HG02678 (cell line): ENCODE data around the gene MACROD2.

Source experiments
- ATAC-seq: cut with Tn5 transposase; IDR thresholded peaks from one replicate; pipeline ENCODE4 v1.9.1; 2021; ENCODE audit warnings: mild to moderate bottlenecking, moderate library complexity; ENCODE audit not compliant: unreplicated experiment

Gene MACROD2

GRCh38 chr20:15618110-15618509 lies 1622.8 kb downstream of the MACROD2 start:
- ATAC-seq: no peak

DNA sequence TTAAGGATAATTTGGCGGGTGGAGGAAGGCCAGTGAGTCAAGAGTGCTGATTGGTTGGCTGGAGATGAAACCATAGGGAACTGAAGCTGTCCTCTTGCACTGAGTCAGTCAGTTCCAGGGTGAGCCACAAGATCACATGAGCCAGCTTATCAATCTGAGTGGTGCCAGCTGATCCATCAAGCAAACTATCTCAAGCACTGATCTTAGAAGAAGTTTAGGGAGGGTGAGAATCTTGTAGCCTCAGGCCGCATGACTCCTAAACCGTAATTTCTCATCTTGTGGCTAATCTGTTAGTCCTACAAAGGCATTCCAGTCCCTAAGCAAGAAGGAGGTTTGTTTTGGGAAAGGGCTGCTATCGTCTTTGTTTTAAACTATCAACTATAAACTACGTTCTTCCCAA lies 1623.6 kb downstream of the MACROD2 start:
- no peak for ATAC-seq

GRCh38 chr20:15619341-15619740 lies 1624.0 kb downstream of the MACROD2 start:
- no peak for ATAC-seq

DNA sequence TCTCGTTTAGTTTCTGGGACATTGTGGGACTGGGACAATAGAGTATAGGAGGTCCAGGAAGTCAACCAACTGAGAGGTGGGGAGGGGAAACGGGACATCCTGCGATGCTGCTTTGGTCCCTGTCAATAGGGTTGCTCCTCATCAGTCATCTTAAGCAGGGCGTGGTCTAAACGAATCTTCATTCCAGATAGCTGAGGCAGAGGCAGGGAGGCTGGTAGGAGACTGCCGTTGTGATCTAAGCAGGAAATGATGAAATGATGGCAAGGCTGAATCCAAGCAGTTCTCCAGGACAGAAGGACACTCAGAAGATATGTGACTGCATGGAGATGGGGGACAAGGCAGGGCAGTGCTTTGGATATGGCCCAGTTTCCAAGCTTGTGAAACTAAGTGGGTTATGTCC lies 1624.5 kb downstream of the MACROD2 start:
- no peak for ATAC-seq

GRCh38 chr20:15622368-15622767 lies 1627.1 kb downstream of the MACROD2 start:
- no peak for ATAC-seq

DNA sequence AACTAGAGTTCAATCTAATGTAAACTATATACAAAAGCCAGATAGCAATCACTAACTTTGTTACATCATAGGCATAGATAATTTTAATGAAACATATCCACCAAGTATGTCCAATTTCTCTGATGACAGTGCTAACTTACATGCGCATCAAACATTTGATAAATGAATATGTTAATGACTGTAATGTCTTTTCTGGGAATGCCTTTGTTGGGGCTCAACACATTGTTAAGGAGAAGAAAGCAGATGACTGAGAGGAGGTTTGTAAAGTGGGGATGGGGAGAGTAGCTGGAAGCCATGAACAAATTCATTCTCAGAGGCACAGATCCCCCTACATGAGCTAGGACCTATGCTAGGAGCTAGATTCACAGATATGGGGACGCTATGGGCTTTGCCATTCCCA lies 1627.9 kb downstream of the MACROD2 start:
- no peak for ATAC-seq

DNA sequence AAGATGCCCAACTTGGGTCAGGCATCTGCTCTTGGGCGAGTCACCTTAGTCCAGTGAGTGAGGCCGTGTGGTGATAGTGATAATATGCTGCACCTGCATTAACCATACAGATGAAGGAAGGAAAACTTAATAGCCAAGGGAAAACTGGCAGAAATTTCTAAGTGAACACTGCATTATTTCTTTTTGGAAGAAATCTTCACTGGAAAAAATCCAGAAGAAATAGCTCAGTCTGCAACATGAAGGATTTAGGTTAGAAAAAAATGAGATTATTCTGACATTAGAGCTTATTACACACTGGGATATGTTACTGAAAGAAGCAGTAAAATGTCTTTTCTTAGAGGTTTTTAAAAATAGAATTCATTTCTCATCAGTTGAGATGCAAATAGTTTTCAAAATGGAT lies 1630.7 kb downstream of the MACROD2 start:
- no peak for ATAC-seq

DNA sequence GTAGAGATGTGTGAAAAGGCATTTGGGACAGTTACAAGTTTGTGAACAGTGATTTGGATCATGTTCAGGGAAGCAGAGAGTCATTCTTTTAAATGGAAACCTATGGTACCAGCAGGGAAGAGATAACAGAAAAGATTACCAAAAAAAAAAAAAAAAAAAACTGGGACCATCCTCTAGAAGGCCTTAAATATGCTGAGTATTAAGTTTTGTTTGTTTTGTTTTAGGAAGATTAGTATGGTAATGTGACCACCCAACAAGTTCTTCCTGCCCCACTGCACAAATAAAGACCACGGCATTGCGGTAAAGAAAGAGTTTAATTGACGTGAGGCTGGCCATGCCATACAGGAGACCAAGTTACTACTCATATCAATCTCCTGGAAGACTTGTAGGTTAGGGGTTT lies 1631.8 kb downstream of the MACROD2 start:
- no peak for ATAC-seq

GRCh38 chr20:15627501-15627903 lies 1632.2 kb downstream of the MACROD2 start:
- ATAC-seq: no peak

DNA sequence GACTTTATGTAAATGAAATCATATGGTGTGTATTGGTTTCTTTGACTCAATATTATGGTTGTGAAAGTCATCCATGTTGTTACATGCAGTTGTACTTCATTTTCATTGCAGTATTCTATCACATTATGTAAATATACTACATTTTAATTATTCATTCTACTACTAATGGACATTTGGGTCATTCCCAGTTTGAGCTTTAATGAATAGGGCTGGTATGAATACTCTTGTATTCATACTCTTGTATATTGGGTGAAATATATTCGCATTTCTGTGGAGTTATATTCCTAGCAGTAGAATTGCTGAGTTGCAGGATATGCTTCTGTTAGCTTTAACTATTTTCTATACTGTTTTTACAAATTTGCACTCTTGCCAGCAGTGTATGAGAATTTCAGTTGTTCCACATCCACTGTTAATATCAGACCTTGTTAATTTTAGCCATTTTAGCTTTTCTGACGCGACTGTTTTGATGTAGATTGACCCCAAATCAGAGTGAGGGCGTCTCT lies 1633.6 kb downstream of the MACROD2 start:
- ATAC-seq: no peak

- no peak for ATAC-seq
Measured at GRCh38 chr20:15630360-15630759, 1635.0 kb downstream of the MACROD2 start.

DNA sequence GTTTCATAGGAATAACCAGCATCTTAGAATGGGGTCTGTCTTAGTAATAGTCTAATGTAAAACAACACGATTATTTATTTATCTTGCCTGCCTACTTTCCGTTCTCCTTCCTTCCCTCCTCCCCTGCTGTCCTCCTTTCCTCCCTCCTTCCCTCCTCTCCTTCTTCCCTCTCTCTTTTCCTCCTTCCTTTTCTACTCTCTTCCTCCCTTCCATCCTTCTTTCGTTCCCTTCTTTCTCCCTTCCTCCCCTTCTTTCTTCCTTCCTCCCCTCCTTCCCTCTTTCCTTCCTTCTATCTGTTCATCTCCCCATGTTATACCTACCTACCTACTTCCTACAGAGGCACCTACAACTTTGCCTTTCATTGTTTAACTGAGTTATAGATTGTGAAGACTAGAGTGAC lies 1637.4 kb downstream of the MACROD2 start:
- ATAC-seq: no peak

DNA sequence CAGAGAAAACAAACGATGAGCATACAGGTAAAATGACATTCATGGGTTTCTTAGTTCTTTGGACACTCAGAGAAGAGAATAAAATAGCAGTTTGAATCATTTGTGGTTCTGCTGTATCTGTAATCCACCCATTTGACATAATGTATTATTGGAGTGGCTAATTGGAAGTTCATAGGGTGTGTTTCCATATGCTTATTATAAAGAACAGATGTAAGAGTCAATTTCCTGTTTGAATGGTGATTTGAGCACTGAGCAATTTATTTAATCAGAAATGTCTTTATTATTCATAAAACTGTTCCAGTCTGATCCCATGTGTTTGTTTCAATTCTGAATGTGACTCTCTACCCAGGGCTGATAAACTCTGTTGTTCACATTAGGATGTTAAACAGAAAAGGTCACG lies 1638.8 kb downstream of the MACROD2 start:
- ATAC-seq: no peak

DNA sequence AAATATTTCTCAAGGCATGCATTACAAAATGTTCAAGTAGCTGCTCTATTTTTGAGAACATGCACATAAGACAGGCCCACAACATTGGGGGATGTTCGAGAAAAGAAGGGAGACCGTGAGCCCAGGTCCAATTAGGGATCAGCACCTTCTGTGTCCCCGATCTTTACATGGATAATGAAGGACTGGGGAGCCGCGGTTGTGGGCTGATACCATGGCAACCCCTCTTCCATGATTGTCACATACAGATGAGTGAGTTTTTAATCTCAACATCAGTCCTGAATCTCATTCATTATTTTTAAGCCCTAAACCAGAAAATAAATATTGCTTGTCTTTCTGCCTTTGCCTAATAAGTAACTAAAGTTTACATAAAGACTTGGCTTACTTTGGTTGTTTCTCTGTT lies 1642.2 kb downstream of the MACROD2 start:
- no peak for ATAC-seq

DNA sequence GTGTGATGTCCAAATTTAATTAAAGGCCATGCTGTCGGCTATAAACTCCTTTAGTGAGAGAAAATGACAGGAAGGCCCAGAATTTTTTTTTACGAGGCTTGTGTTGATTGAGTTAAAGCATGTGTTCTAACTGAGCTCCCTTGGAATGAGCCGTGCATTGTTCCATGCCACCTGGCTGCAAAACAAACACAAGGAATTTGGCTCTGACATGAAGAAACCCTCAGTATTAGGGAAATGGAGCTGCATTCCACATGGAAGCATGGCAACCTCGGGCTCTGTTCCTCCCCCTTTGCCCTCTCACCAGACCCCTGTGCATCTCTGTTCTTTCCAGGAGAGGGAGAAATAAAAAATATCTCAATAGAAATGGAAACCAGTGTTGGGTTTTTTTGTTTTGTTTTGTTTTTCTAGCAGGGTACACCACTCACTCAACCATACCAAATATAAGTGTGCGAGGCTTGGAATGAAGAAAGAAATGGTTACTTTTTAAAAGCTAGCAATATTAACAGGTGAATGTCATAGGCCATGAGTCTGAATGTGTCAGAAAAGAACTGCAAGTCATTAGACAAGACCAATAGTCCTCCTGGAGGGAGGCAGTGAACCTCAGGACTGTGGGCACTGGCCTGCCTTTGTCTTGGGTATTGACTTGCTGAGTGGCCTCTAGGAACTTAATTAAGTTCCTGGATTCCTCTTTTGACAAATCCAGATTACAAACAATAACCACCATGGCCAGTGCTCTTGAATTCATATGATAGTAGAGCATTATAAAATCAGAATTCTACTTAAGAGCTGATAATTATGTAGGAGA lies 1642.8 kb downstream of the MACROD2 start:
- ATAC-seq: no peak

GRCh38 chr20:15638816-15639215 lies 1643.5 kb downstream of the MACROD2 start:
- ATAC-seq: no peak

- ATAC-seq: no peak
Measured at GRCh38 chr20:15639839-15640238, 1644.5 kb downstream of the MACROD2 start.

GRCh38 chr20:15642109-15642508 lies 1646.8 kb downstream of the MACROD2 start:
- no peak for ATAC-seq

DNA sequence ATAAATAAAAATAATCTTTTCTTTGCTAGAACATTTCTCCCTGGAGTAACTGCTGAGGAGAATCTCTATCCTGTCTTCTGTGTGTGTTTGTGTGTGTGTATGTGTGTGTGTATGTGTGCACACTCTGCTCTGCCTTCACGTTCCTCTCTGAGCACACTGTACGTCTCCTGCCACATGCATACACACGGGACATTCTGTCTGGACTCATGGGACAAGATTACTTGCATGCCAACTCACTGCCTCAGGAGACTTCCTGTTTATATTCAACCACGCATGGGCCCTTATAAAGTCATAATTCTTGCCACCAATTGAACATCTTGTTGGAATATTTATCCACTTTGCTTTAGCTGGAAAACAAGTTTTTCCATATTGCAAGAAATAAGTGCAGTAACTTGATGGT lies 1647.4 kb downstream of the MACROD2 start:
- no peak for ATAC-seq

DNA sequence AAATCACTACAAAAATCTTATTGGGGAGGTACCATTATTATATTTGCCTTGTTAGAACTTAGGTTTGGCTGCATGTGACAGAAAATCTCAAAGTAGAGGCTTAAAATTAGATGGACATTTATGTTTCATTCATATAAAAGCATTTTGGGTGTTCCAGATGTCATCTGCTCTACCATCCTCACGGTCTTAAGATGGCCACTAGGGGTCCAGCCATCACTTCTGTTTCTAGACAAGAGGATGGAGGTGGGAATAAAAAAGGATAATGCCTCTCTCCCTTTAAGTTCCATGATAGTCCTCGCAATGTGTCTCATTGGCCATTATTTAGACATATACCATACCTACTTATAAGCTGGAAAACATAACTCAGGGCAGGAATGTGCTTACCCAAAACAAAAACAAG lies 1648.4 kb downstream of the MACROD2 start:
- ATAC-seq: no peak

DNA sequence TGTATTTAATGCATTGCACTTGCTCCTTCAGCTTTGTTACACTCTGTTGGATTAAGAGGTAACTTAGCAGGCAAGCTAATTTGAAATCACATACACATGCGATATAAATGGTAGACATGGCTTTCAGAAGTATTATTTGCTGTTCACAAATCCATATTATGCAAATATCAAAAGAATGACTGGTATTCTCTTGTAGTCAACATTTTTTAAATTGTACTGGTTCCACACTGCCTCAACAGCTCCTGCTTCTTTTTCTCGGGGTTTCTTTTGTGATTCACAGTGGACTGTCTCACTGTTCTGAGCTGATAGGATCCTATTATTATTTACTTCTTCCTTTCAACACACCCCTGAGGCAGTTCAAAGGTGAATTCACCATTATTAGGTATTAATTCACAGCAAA lies 1650.5 kb downstream of the MACROD2 start:
- no peak for ATAC-seq

DNA sequence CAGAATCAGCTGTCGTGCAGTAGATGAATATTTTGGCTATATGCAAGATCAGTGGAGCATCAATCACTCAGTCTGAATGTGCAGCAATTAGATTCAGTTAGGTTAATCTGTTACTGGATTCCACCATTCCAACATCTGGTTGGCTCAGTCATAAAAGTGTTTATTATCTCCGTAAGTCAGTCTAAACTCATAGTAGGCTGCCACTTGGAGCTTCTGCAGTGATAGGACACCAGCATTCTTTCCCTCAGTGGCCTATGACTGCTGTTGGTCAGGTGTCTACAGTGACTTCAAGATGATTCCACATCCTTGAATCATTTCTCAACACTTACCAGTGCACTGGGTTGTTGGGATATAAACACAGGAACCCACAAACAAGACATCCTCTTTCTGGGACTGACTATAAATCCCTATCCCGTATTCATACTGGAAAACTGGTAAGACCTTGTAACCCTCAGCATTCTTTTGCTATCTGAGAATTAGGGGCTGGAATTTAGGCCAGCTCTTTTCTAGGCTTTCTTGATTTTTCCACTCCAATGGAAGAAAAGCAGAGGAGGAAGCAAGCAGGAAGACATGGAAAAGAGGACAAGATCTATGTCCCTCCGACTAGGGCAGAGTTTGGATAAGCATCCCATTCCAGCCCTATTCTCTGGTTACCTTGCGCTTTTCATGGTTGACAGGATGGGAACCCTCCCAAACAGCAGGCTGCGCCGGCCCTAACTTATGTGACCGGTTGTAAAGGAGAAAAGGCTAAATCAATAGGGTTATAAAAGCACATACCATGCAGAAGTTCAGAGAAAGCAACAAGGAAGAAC lies 1658.3 kb downstream of the MACROD2 start:
- no peak for ATAC-seq
